ENCODE data around the gene CD37.

GRCh38 chr19:49326165-49326704 lies 9.0 kb upstream of the CD37 start:
- TF ChIP-seq CTCF (IDR thresholded peaks at IDR 0.05 in 2 of 3, conservative IDR thresholded peaks at IDR 0.05 in 1 of 3; ENCODE audit: borderline replicate concordance in 1 of 3, insufficient read depth in 1 of 3, low read depth in 2 of 3, low read length in 2 of 3) (no peak), POLR2AphosphoS5 (IDR thresholded peaks at IDR 0.05; ENCODE audit: low read depth, low read length) (no peak), REST (IDR thresholded peaks at IDR 0.05; ENCODE audit: low read depth) (no peak), EGR1 (IDR thresholded peaks at IDR 0.05; ENCODE audit: low read depth) (no peak)
